Stomach (tissue), 9 donors: ENCODE measurements around the gene SPSB3. TPM values are rescaled to one million over a fixed set of nuclear protein-coding genes. Genes with fewer than 3 reads are reported as not detected.

ENCODE experiments used
- DNase-seq, 2 donors: peaks; one replicate each; pipeline versions ENCODE4 v3.0.0 to v3.0.0-alpha.2; 2013 to 2019
- H3K27ac ChIP-seq, 5 donors: fragments of 200-600 bp in 4 of 5; sonication (generic) in 4 of 5; one replicate each; pipeline ENCODE4 v1.5.1; 2013 to 2019; ENCODE audit warnings: mild to moderate bottlenecking in 1 of 5, moderate library complexity in 1 of 5
- H3K27me3 ChIP-seq, 3 donors: fragments of 200-600 bp; sonication (generic); one replicate each; pipeline ENCODE4 v1.5.1; 2017 to 2019; ENCODE audit warnings: mixed run types in 1 of 3
- H3K36me3 ChIP-seq, 4 donors: fragments of 200-600 bp; sonication (generic); 1 replicate in 3 of 4; 2 replicates in 1 of 4; pipeline ENCODE4 v1.5.1; 2016 to 2019
- H3K4me1 ChIP-seq, 4 donors: fragments of 200-600 bp; sonication (generic); one replicate each; pipeline ENCODE4 v1.5.1; 2016 to 2019
- H3K4me3 ChIP-seq, 4 donors: fragments of 200-600 bp; sonication (generic) in 3 of 4; one replicate each; pipeline ENCODE4 v1.5.1; 2016 to 2019; ENCODE audit warnings: mild to moderate bottlenecking in 1 of 4
- H3K9me3 ChIP-seq, 4 donors: fragments of 200-600 bp; sonication (generic); one replicate each; pipeline ENCODE4 v1.5.1; 2016 to 2019
- EP300 ChIP-seq: sonication (generic); formaldehyde crosslinking; IDR thresholded peaks from one replicate; pipeline ENCODE4 v1.6.1; 2017; ENCODE audit warnings: antibody characterized with exemption
- POLR2A ChIP-seq, 4 donors: fragments of 450-650 bp; IDR thresholded peaks; one replicate each; pipeline ENCODE4 v1.6.1; 2016; ENCODE audit warnings: antibody characterized with exemption in 4 of 4, control low read depth in 2 of 4, mild to moderate bottlenecking in 1 of 4, moderate library complexity in 1 of 4
- POLR2AphosphoS5 ChIP-seq, 3 donors: sonication (generic); formaldehyde crosslinking; IDR thresholded peaks; one replicate each; pipeline ENCODE4 v1.6.1; 2016; ENCODE audit warnings: antibody characterized with exemption in 3 of 3
- WGBS, 5 donors: extraction: QIAGEN DNeasy Blood & Tissue Kit in 3 of 5; methylation state at CpG; one replicate each; pipeline versions ENCODE4 v1.1.5 to v1.1.7; 2013 to 2018; 5-methylcytosine and 5-hydroxymethylcytosine counted together
- intact Hi-C: fragments of 100-400 bp; cut with DNase I; formaldehyde crosslinking; loops from one replicate; pipeline ENCODE4 v1.15.1; 2023; ENCODE audit warnings: low total_unique reads
- polyA plus RNA-seq, 3 donors: library from polyadenylated mRNA; stranded (reverse); fragments of 200-250 nt; gene quantifications; one replicate each; pipeline ENCODE4 v1.2.3, GENCODE V29; 2013
- total RNA-seq, 5 donors: library from RNA; depleted of rRNA; stranded (reverse); fragments of >200 nt; gene quantifications; one replicate each; pipeline versions ENCODE4 v1.1.0 to v1.2.3, GENCODE V29; 2014 to 2016
- TF ChIP-seq, protein P1 (sequence below), 7 experiments: fragments of 450-650 bp in 4 of 7; fragments of 200-600 bp in 3 of 7; sonication (generic) in 3 of 7; IDR thresholded peaks; one replicate each; pipeline ENCODE4 v1.5.1; 2016 to 2019; ENCODE audit warnings: antibody characterized with exemption in 7 of 7, control low read depth in 2 of 7, mild to moderate bottlenecking in 1 of 7
- donor health status: healthy with polysubstance abuse.
- donor health status: Bipolar disorder and iron deficiency.
- donor health status: healthy.

Gene SPSB3
- total and polyA plus RNA-seq, 8 donors = 22.2 to 186 (median 73.8) TPM

DNA sequence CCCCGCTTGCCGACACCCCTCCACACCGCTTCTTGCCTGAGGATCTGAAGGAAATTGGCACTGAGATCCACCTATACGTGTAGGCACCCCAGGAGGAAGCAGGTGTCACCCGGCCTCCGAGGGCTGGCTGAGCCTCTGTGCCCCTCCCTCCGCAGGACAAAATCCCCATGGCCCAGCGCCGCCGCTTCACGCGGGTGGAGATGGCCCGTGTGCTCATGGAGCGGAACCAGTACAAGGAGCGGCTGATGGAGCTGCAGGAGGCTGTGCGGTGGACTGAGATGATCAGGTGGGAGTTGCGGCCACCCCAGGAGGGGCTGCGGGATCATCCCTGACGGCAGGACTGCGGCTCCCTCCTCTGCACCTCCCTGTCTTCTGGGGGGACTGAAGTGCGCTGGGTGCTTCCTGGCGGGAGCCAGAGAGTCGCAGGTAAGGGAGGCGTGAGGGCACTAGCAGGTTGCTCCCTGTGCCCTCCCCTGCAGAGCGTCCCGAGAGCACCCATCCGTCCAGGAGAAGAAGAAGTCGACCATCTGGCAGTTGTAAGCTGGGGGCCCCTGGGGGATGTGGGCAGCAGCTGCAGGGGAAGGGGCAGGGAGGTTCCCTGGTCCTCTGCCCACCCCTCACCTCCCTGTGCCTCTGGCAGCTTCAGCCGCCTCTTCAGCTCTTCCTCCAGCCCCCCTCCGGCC lies 20.0 kb downstream of the SPSB3 start:
- H3K36me3 ChIP-seq = peaks cover 66 to 100% (median 100%) of the 10 kb centered on the region in 4 donors
- no peak overlapping the region for H3K4me3 ChIP-seq
- no peak overlapping the region for H3K27ac ChIP-seq
- TF ChIP-seq, protein P1, sequence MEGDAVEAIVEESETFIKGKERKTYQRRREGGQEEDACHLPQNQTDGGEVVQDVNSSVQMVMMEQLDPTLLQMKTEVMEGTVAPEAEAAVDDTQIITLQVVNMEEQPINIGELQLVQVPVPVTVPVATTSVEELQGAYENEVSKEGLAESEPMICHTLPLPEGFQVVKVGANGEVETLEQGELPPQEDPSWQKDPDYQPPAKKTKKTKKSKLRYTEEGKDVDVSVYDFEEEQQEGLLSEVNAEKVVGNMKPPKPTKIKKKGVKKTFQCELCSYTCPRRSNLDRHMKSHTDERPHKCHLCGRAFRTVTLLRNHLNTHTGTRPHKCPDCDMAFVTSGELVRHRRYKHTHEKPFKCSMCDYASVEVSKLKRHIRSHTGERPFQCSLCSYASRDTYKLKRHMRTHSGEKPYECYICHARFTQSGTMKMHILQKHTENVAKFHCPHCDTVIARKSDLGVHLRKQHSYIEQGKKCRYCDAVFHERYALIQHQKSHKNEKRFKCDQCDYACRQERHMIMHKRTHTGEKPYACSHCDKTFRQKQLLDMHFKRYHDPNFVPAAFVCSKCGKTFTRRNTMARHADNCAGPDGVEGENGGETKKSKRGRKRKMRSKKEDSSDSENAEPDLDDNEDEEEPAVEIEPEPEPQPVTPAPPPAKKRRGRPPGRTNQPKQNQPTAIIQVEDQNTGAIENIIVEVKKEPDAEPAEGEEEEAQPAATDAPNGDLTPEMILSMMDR (IDR thresholded peaks at IDR 0.05) = no peak
- TF ChIP-seq POLR2AphosphoS5 (IDR thresholded peaks at IDR 0.05) (no peak), EP300 (no peak), POLR2A (IDR thresholded peaks at IDR 0.05) (no peak)
- no peaks in the 10 kb centered on the region for H3K9me3 ChIP-seq
- no peaks in the 10 kb centered on the region for H3K27me3 ChIP-seq
- H3K4me1 ChIP-seq = peaks cover 0 to 20% (median 6%) of the 10 kb centered on the region in 4 donors
- intact Hi-C loops = no loop called here
- WGBS, 5 donors = 88 to 94% (median 89%) methylated on average over 17 to 30 of the region's 30 CpGs
- no peak for DNase-seq

DNA sequence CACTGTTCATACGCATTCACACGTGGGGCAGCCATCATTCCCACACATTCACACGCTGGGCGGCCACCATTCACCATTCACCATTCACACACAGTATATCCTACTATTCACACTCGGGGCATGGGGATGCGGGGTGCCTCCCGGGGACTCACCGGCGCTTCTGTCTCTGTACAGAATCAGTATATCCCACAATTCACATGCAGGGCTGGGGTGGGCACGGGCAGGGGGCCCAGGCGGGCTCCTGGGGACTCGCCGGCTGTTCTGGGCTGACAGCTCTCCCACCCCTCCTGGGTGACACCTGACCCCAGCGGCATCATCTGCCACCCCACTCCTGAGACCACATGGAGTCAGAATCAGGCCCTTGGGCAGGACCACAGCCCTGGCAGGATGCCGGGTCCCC lies 20.6 kb downstream of the SPSB3 start:
- H3K27me3 ChIP-seq = no peaks in the 10 kb centered on the region
- DNase-seq = no peak
- TF ChIP-seq POLR2A (IDR thresholded peaks at IDR 0.05) = no peak
- TF ChIP-seq, protein P1 (IDR thresholded peaks at IDR 0.05) = no peak
- TF ChIP-seq EP300 = no peak
- no peak for TF ChIP-seq POLR2AphosphoS5 (IDR thresholded peaks at IDR 0.05)
- H3K4me3 ChIP-seq = no peak overlapping the region
- 87 to 95% (median 92%) methylated on average over 13 to 15 of the region's 15 CpGs for WGBS, 5 donors
- no peak overlapping the region for H3K27ac ChIP-seq
- H3K4me1 ChIP-seq = peaks cover 0 to 20% (median 6%) of the 10 kb centered on the region in 4 donors
- intact Hi-C loops = no loop called here
- H3K9me3 ChIP-seq = no peaks in the 10 kb centered on the region
- peaks cover 62 to 100% (median 100%) of the 10 kb centered on the region in 4 donors for H3K36me3 ChIP-seq

DNA sequence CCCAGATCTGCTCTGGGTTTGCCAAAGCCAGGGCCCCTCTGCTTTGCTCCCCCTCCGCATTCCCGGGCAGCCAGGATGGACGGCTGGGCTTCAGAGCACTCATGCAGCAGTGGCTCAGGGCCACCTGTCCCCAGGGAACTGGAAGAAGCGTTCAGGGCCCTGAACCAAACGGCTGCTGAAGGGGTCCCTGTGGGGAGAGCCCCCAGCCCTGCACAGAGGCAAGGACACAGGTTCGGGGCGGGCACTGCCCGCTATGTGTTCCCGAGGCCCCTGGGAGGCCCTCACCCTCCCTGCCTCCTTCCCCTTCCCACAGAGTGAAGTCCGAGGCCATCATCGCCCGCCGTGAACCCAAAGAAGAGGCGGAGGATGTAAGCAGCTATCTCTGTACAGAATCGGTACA lies 21.5 kb downstream of the SPSB3 start:
- Histone ChIP-seq H3K27me3 (no peaks in the 10 kb centered on the region), H3K4me3 (no peak overlapping the region), H3K4me1 (peaks cover 0 to 20% (median 6%) of the 10 kb centered on the region in 4 donors), H3K36me3 (peaks cover 54 to 100% (median 97%) of the 10 kb centered on the region in 4 donors), H3K9me3 (no peaks in the 10 kb centered on the region), H3K27ac (no peak overlapping the region)
- DNase-seq = no peak
- 88 to 94% (median 91%) methylated on average over 12 to 15 of the region's 15 CpGs for WGBS, 5 donors
- TF ChIP-seq, protein P1 (IDR thresholded peaks at IDR 0.05) = no peak
- no peak for TF ChIP-seq POLR2A (IDR thresholded peaks at IDR 0.05)
- TF ChIP-seq EP300 = no peak
- no peak for TF ChIP-seq POLR2AphosphoS5 (IDR thresholded peaks at IDR 0.05)
- intact Hi-C loops = no loop called here

DNA sequence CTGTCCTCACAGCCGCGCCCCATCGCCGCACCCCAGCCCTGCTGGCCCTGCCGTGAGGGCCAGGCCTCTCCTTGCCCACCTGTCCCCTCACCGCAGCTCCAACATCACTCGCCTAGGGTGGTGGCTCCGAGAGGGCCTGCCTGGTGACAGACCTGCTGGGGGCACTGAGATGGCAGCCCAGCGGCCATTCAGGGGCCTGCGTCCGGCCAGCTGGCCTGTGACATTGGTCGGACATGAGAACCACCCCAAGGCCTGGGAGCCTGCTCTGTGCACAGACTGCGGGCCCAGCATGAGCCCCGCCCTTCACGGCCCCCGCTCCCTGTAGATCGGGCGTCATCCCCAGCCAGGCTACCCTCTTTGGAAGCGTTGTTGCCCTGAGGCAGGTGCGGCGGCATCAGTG lies 22.9 kb downstream of the SPSB3 start:
- Histone ChIP-seq H3K4me1 (peaks cover 0 to 20% (median 6%) of the 10 kb centered on the region in 4 donors), H3K4me3 (no peak overlapping the region), H3K27me3 (no peaks in the 10 kb centered on the region), H3K27ac (no peak overlapping the region), H3K9me3 (no peaks in the 10 kb centered on the region), H3K36me3 (peaks cover 40 to 100% (median 96%) of the 10 kb centered on the region in 4 donors)
- 91 to 94% (median 94%) methylated on average over 16 to 21 of the region's 21 CpGs for WGBS, 5 donors
- TF ChIP-seq POLR2AphosphoS5 (IDR thresholded peaks at IDR 0.05) (no peak), POLR2A (IDR thresholded peaks at IDR 0.05) (no peak), EP300 (no peak)
- TF ChIP-seq, protein P1 (IDR thresholded peaks at IDR 0.05) = no peak
- intact Hi-C loops = no loop called here
- DNase-seq = no peak
